DND-41 (cell line): Measurements from ENCODE around the gene RASSF8.

Experiments used
- ATAC-seq: fragments of 200-7000 bp; cut with Tn5 transposase; 3 replicates; pipeline ENCODE4 v1.9.1; 2021; ENCODE audit warnings: low read depth; ENCODE audit not compliant: insufficient read depth
- DNase-seq: peaks from one replicate; pipeline ENCODE4 v3.0.0-alpha.2; 2020
- H2AFZ ChIP-seq: 2 replicates; pipeline ENCODE4 v1.6.0; 2012; ENCODE audit warnings: low read depth, low read length
- H3K27ac ChIP-seq: 2 replicates; pipeline ENCODE4 v1.5.1; 2012; ENCODE audit warnings: low read length, inconsistent platforms
- H3K27me3 ChIP-seq: fragments of 200-600 bp; sonication (generic); 2 replicates; pipeline ENCODE4 v1.6.0; 2012; ENCODE audit warnings: low read length, mild to moderate bottlenecking, inconsistent platforms; ENCODE audit not compliant: insufficient read depth, poor library complexity
- H3K36me3 ChIP-seq: 2 replicates; pipeline ENCODE4 v1.5.1; 2012; ENCODE audit warnings: low read length, inconsistent platforms; ENCODE audit not compliant: insufficient read depth
- H3K4me1 ChIP-seq: 2 replicates; pipeline ENCODE4 v1.5.1; 2012; ENCODE audit warnings: mild to moderate bottlenecking, low read length; ENCODE audit not compliant: insufficient read depth
- H3K4me2 ChIP-seq: 2 replicates; pipeline ENCODE4 v1.6.0; 2012; ENCODE audit warnings: mild to moderate bottlenecking, moderate library complexity, low read length, inconsistent platforms; ENCODE audit not compliant: insufficient read depth
- H3K4me3 ChIP-seq, 2 experiments: fragments of 200-600 bp in 1 of 2; shearing (Covaris generic) in 1 of 2; 2 replicates each; pipeline ENCODE4 v1.5.1; 2012 to 2016; ENCODE audit warnings: inconsistent platforms in 2 of 2, low read length in 2 of 2, mild to moderate bottlenecking in 2 of 2, low read depth in 1 of 2, moderate library complexity in 1 of 2
- H3K79me2 ChIP-seq: 2 replicates; pipeline ENCODE4 v1.6.0; 2012; ENCODE audit warnings: low read length, inconsistent platforms; ENCODE audit not compliant: insufficient read depth
- H3K9ac ChIP-seq: 2 replicates; pipeline ENCODE4 v1.6.0; 2012; ENCODE audit warnings: low read depth, mild to moderate bottlenecking, inconsistent platforms, low read length, moderate library complexity
- H3K9me3 ChIP-seq: 2 replicates; pipeline ENCODE4 v1.5.1; 2012; ENCODE audit warnings: low read length, moderate library complexity, mild to moderate bottlenecking, inconsistent platforms; ENCODE audit not compliant: insufficient read depth, severe bottlenecking
- H4K20me1 ChIP-seq: 2 replicates; pipeline ENCODE4 v1.6.0; 2012; ENCODE audit warnings: low read length; ENCODE audit not compliant: insufficient read depth
- CTCF ChIP-seq: IDR thresholded peaks from 2 replicates; pipeline ENCODE4 v1.5.1; 2012; ENCODE audit warnings: borderline replicate concordance, low read length, moderate library complexity, mild to moderate bottlenecking; ENCODE audit not compliant: poor library complexity, severe bottlenecking; ENCODE audit errors: extremely low read depth
- EZH2 ChIP-seq: IDR thresholded peaks from 3 replicates; pipeline ENCODE4 v1.6.1; 2012; ENCODE audit warnings: borderline replicate concordance, low read depth, mild to moderate bottlenecking, moderate library complexity, low read length, inconsistent platforms; ENCODE audit not compliant: severe bottlenecking

Gene RASSF8

GRCh38 chr12:25925064-25925463 is 33.4 kb upstream of the RASSF8 start:
- no peak for ATAC-seq
- no peak overlapping the region for H3K4me3 ChIP-seq
- H2AFZ ChIP-seq = no peak overlapping the region
- DNase-seq = no peak
- TF ChIP-seq EZH2 (no peak), CTCF (no peak)
- no peaks in the 10 kb centered on the region for H3K36me3 ChIP-seq
- H3K9ac ChIP-seq = no peak overlapping the region
- no peaks in the 10 kb centered on the region for H3K79me2 ChIP-seq
- no peaks in the 10 kb centered on the region for H4K20me1 ChIP-seq
- no peaks in the 10 kb centered on the region for H3K27me3 ChIP-seq
- no peaks in the 10 kb centered on the region for H3K4me1 ChIP-seq
- H3K4me2 ChIP-seq = no peak overlapping the region
- H3K9me3 ChIP-seq = no peaks in the 10 kb centered on the region
- H3K27ac ChIP-seq = no peak overlapping the region

GRCh38 chr12:25926536-25926935 is 31.9 kb upstream of the RASSF8 start:
- H3K79me2 ChIP-seq = no peaks in the 10 kb centered on the region
- H3K27me3 ChIP-seq = no peaks in the 10 kb centered on the region
- DNase-seq (no peak), ATAC-seq (no peak)
- no peaks in the 10 kb centered on the region for H3K36me3 ChIP-seq
- no peak overlapping the region for H3K4me3 ChIP-seq
- H3K4me2 ChIP-seq = no peak overlapping the region
- H3K9me3 ChIP-seq = no peaks in the 10 kb centered on the region
- H4K20me1 ChIP-seq = no peaks in the 10 kb centered on the region
- TF ChIP-seq EZH2 (no peak), CTCF (no peak)
- H3K27ac ChIP-seq = no peak overlapping the region
- no peaks in the 10 kb centered on the region for H3K4me1 ChIP-seq
- no peak overlapping the region for H2AFZ ChIP-seq
- no peak overlapping the region for H3K9ac ChIP-seq

- no peak for ATAC-seq
- TF ChIP-seq CTCF = no peak
- TF ChIP-seq EZH2 = no peak
- H3K27ac ChIP-seq = no peak overlapping the region
- no peaks in the 10 kb centered on the region for H3K36me3 ChIP-seq
- H2AFZ ChIP-seq = no peak overlapping the region
- H3K79me2 ChIP-seq = no peaks in the 10 kb centered on the region
- peaks cover 2% of the 10 kb centered on the region for H3K27me3 ChIP-seq
- H3K4me2 ChIP-seq = no peak overlapping the region
- no peaks in the 10 kb centered on the region for H3K4me1 ChIP-seq
- no peak overlapping the region for H3K9ac ChIP-seq
- no peaks in the 10 kb centered on the region for H4K20me1 ChIP-seq
- no peak for DNase-seq
- no peaks in the 10 kb centered on the region for H3K9me3 ChIP-seq
- H3K4me3 ChIP-seq = no peak overlapping the region
These were observed 29.3 kb upstream of the RASSF8 start for GRCh38 chr12:25929142-25929541.

GRCh38 chr12:25932971-25933370 is 25.5 kb upstream of the RASSF8 start:
- Histone ChIP-seq H3K36me3 (no peaks in the 10 kb centered on the region), H3K79me2 (no peaks in the 10 kb centered on the region), H4K20me1 (no peaks in the 10 kb centered on the region), H3K4me2 (no peak overlapping the region), H3K27me3 (peaks cover 2% of the 10 kb centered on the region), H3K9me3 (no peaks in the 10 kb centered on the region), H3K4me1 (no peaks in the 10 kb centered on the region), H2AFZ (no peak overlapping the region), H3K4me3 (no peak overlapping the region), H3K9ac (no peak overlapping the region), H3K27ac (no peak overlapping the region)
- DNase-seq (no peak), ATAC-seq (no peak)
- TF ChIP-seq CTCF (no peak), EZH2 (no peak)
